Naive thymus-derived CD4-positive, alpha-beta T cell (primary cell): Measurements from ENCODE around the gene CABLES2. TPM values are rescaled to one million over a fixed set of nuclear protein-coding genes. Genes with fewer than 3 reads are reported as not detected.

Source experiments
- ATAC-seq: fragments of 150-1000 bp; cut with Tn5 transposase; 2 replicates; pipeline ENCODE4 v1.10.0; 2021; ENCODE audit warnings: mild to moderate bottlenecking, moderate library complexity
- CTCF ChIA-PET: fragments of 350-600 bp; sonication (Branson Sonifier 250); formaldehyde crosslinking; loops from one replicate; lab custom pipeline; 2021; ENCODE audit warnings: antibody characterized with exemption; lab: Charles Lee
- POLR2A ChIA-PET: fragments of 350-600 bp; sonication (Branson Sonifier 250); formaldehyde crosslinking; loops from one replicate; lab custom pipeline; 2021; ENCODE audit warnings: antibody characterized with exemption, inconsistent platforms; lab: Charles Lee
- DNase-seq, 9 donors: peaks; one replicate each; pipeline versions ENCODE4 v3.0.0 to v3.0.0-alpha.2; 2020 to 2022; ENCODE audit warnings: mixed read lengths in 1 of 9
- H3K27ac ChIP-seq: one replicate; pipeline ENCODE4 v1.7.0; 2013; ENCODE audit warnings: mild to moderate bottlenecking, low read depth, low read length, moderate library complexity
- H3K27me3 ChIP-seq, 2 donors: one replicate each; pipeline ENCODE4 v1.7.0; 2013; ENCODE audit warnings: low read length in 2 of 2, mild to moderate bottlenecking in 2 of 2, moderate library complexity in 2 of 2; ENCODE audit not compliant: control insufficient read depth in 2 of 2, insufficient read depth in 2 of 2
- H3K36me3 ChIP-seq, 3 experiments: 1 replicate in 2 of 3; 2 replicates in 1 of 3; pipeline ENCODE4 v1.7.0; 2013; ENCODE audit warnings: low read length in 3 of 3, mild to moderate bottlenecking in 3 of 3, moderate library complexity in 1 of 3; ENCODE audit not compliant: insufficient read depth in 3 of 3, control insufficient read depth in 2 of 3
- H3K4me1 ChIP-seq, 2 donors: one replicate each; pipeline ENCODE4 v1.7.0; 2013; ENCODE audit warnings: low read length in 2 of 2, mild to moderate bottlenecking in 2 of 2, moderate library complexity in 1 of 2; ENCODE audit not compliant: control insufficient read depth in 2 of 2, insufficient read depth in 2 of 2
- H3K4me3 ChIP-seq: 2 replicates; pipeline ENCODE4 v1.7.0; 2013; ENCODE audit warnings: mild to moderate bottlenecking, low read length
- H3K9me3 ChIP-seq, 3 experiments: 1 replicate in 2 of 3; 2 replicates in 1 of 3; pipeline ENCODE4 v1.7.0; 2013; ENCODE audit warnings: low read length in 3 of 3; ENCODE audit not compliant: control insufficient read depth in 2 of 3
- H3K27ac Mint-ChIP-seq, 9 donors: one replicate each; pipeline ENCODE4 v1.8.0; 2020 to 2022; ENCODE audit warnings: mixed read lengths in 9 of 9, mild to moderate bottlenecking in 8 of 9, moderate library complexity in 5 of 9, inconsistent platforms in 2 of 9
- H3K27me3 Mint-ChIP-seq, 5 donors: one replicate each; pipeline ENCODE4 v1.8.0; 2021 to 2022; ENCODE audit warnings: mixed read lengths in 5 of 5, mild to moderate bottlenecking in 1 of 5
- H3K36me3 Mint-ChIP-seq, 5 donors: one replicate each; pipeline ENCODE4 v1.8.0; 2020 to 2022; ENCODE audit warnings: mixed read lengths in 5 of 5, mild to moderate bottlenecking in 3 of 5, inconsistent platforms in 1 of 5
- H3K4me1 Mint-ChIP-seq, 7 donors: one replicate each; pipeline ENCODE4 v1.8.0; 2020 to 2022; ENCODE audit warnings: mixed read lengths in 7 of 7, mild to moderate bottlenecking in 3 of 7, inconsistent platforms in 1 of 7
- H3K4me3 Mint-ChIP-seq, 10 donors: one replicate each; pipeline ENCODE4 v1.8.0; 2020 to 2022; ENCODE audit warnings: mild to moderate bottlenecking in 10 of 10, mixed read lengths in 10 of 10, moderate library complexity in 6 of 10, inconsistent platforms in 2 of 10
- H3K9me3 Mint-ChIP-seq, 11 donors: one replicate each; pipeline ENCODE4 v1.8.0; 2020 to 2022; ENCODE audit warnings: mixed read lengths in 11 of 11, mild to moderate bottlenecking in 4 of 11, inconsistent platforms in 1 of 11, moderate library complexity in 1 of 11
- intact Hi-C, 2 donors: fragments of 100-400 bp; cut with micrococcal nuclease; formaldehyde crosslinking; loops; one replicate each; pipeline ENCODE4 v1.15.1; 2023
- polyA plus RNA-seq, 2 donors: library from polyadenylated mRNA; unstranded; fragments of 300-500 nt; fragmentation: Illumina TruSeq; gene quantifications; one replicate each; pipeline ENCODE4 v1.2.3, GENCODE V29; 2021
- total RNA-seq, 6 experiments: library from RNA in 5 of 6; stranded (reverse) in 5 of 6; gene quantifications; 1 replicate in 5 of 6; 2 replicates in 1 of 6; pipeline ENCODE4 v1.2.3 and lab custom pipeline; 2021 to 2026

Gene CABLES2
- total and polyA plus RNA-seq, 7 experiments from 2014 or later: 0.61 to 16.7 (median 5.6) TPM

- Mint-ChIP-seq H3K4me3 (no peak overlapping the region), H3K27me3 (no peaks in the 10 kb centered on the region), H3K36me3 (peaks cover 0 to 22% (median 11%) of the 10 kb centered on the region in 5 donors), H3K9me3 (peaks cover 0 to 7% (median 0%) of the 10 kb centered on the region in 11 donors), H3K27ac (no peak overlapping the region), H3K4me1 (peaks cover 9 to 13% (median 10%) of the 10 kb centered on the region in 7 donors)
- Histone ChIP-seq H3K9me3 (no peaks in the 10 kb centered on the region), H3K4me1 (peaks cover 2 to 6% of the 10 kb centered on the region in 2 donors), H3K27me3 (no peaks in the 10 kb centered on the region), H3K36me3 (peaks cover 0 to 66% (median 6%) of the 10 kb centered on the region in 3 experiments), H3K27ac (no peak overlapping the region), H3K4me3 (no peak overlapping the region)
- ChIA-PET CTCF (no interaction called here), POLR2A (no interaction called here)
- intact Hi-C loops: no loop called here
- DNase-seq (no peak), ATAC-seq (no peak)
Measured at GRCh38 chr20:62393335-62393665, 13.8 kb downstream of the CABLES2 start.

- Mint-ChIP-seq H3K4me1 (peaks cover 12 to 18% (median 15%) of the 10 kb centered on the region in 7 donors), H3K4me3 (no peak overlapping the region), H3K9me3 (peaks cover 0 to 2% (median 0%) of the 10 kb centered on the region in 11 donors), H3K27me3 (no peaks in the 10 kb centered on the region), H3K27ac (peak overlapping the region in 1 of 9 donors; percentile 21), H3K36me3 (peaks cover 0 to 21% (median 11%) of the 10 kb centered on the region in 5 donors)
- Histone ChIP-seq H3K27me3 (no peaks in the 10 kb centered on the region), H3K36me3 (peaks cover 0 to 66% (median 6%) of the 10 kb centered on the region in 3 experiments), H3K4me1 (peaks cover 8 to 11% of the 10 kb centered on the region in 2 donors), H3K27ac (no peak overlapping the region), H3K4me3 (no peak overlapping the region), H3K9me3 (no peaks in the 10 kb centered on the region)
- no peak for DNase-seq
- ChIA-PET CTCF (no interaction called here), POLR2A (no interaction called here)
- ATAC-seq: peak; percentile 13
- intact Hi-C loops: no loop called here
Measured at GRCh38 chr20:62392621-62393334, 14.3 kb downstream of the CABLES2 start.

- Mint-ChIP-seq H3K27me3 (no peaks in the 10 kb centered on the region), H3K36me3 (peaks cover 0 to 19% (median 11%) of the 10 kb centered on the region in 5 donors), H3K9me3 (no peaks in the 10 kb centered on the region), H3K4me3 (no peak overlapping the region), H3K4me1 (peaks cover 18 to 24% (median 19%) of the 10 kb centered on the region in 7 donors), H3K27ac (no peak overlapping the region)
- Histone ChIP-seq H3K27me3 (no peaks in the 10 kb centered on the region), H3K4me1 (peaks cover 12 to 15% of the 10 kb centered on the region in 2 donors), H3K9me3 (no peaks in the 10 kb centered on the region), H3K4me3 (no peak overlapping the region), H3K27ac (no peak overlapping the region), H3K36me3 (peaks cover 0 to 70% (median 6%) of the 10 kb centered on the region in 3 experiments)
- intact Hi-C loops: no loop called here
- CTCF ChIA-PET: no interaction called here
- no peak for DNase-seq
- POLR2A ChIA-PET: no interaction called here
- ATAC-seq: no peak
Measured at GRCh38 chr20:62392077-62392418, 15.0 kb downstream of the CABLES2 start.

GRCh38 chr20:62391165-62392076 lies 15.7 kb downstream of the CABLES2 start:
- H3K4me1 ChIP-seq: peaks cover 12 to 15% of the 10 kb centered on the region in 2 donors
- H3K27me3 ChIP-seq: no peaks in the 10 kb centered on the region
- no peak overlapping the region for H3K4me3 ChIP-seq
- peaks cover 0 to 74% (median 6%) of the 10 kb centered on the region in 3 experiments for H3K36me3 ChIP-seq
- Mint-ChIP-seq H3K4me1 (peaks cover 17 to 24% (median 21%) of the 10 kb centered on the region in 7 donors), H3K36me3 (peaks cover 0 to 19% (median 11%) of the 10 kb centered on the region in 5 donors), H3K9me3 (no peaks in the 10 kb centered on the region), H3K27ac (no peak overlapping the region), H3K4me3 (peak overlapping the region in 1 of 10 donors; percentile 11), H3K27me3 (no peaks in the 10 kb centered on the region)
- H3K9me3 ChIP-seq: no peaks in the 10 kb centered on the region
- ChIA-PET CTCF (no interaction called here), POLR2A (no interaction called here)
- no peak overlapping the region for H3K27ac ChIP-seq
- no peak for DNase-seq
- ATAC-seq: no peak
- intact Hi-C loops: no loop called here

- H3K4me1 ChIP-seq: peaks cover 19 to 21% of the 10 kb centered on the region in 2 donors
- peaks cover 0 to 22% (median 11%) of the 10 kb centered on the region in 5 donors for H3K36me3 Mint-ChIP-seq
- H3K27ac Mint-ChIP-seq: peak overlapping the region in 2 of 9 donors; percentile 73 to 79
- ATAC-seq: no peak
- no peaks in the 10 kb centered on the region for H3K9me3 Mint-ChIP-seq
- H3K4me3 Mint-ChIP-seq: no peak overlapping the region
- no peaks in the 10 kb centered on the region for H3K27me3 Mint-ChIP-seq
- CTCF ChIA-PET: no interaction called here
- H3K27me3 ChIP-seq: no peaks in the 10 kb centered on the region
- no peak overlapping the region for H3K27ac ChIP-seq
- H3K36me3 ChIP-seq: peaks cover 0 to 74% (median 6%) of the 10 kb centered on the region in 3 experiments
- peaks cover 23 to 32% (median 26%) of the 10 kb centered on the region in 7 donors for H3K4me1 Mint-ChIP-seq
- intact Hi-C loops: no loop called here
- no peak for DNase-seq
- H3K4me3 ChIP-seq: no peak overlapping the region
- no peaks in the 10 kb centered on the region for H3K9me3 ChIP-seq
- POLR2A ChIA-PET: no interaction called here
Measured at GRCh38 chr20:62390317-62391164, 16.5 kb downstream of the CABLES2 start.

GRCh38 chr20:62389601-62390087 lies 17.4 kb downstream of the CABLES2 start:
- H3K36me3 ChIP-seq: peaks cover 0 to 70% (median 6%) of the 10 kb centered on the region in 3 experiments
- no peak overlapping the region for H3K27ac ChIP-seq
- Mint-ChIP-seq H3K4me1 (peaks cover 29 to 39% (median 33%) of the 10 kb centered on the region in 7 donors), H3K9me3 (peaks cover 0 to 3% (median 0%) of the 10 kb centered on the region in 11 donors), H3K27ac (peak overlapping the region in 1 of 9 donors; percentile 15), H3K36me3 (peaks cover 0 to 23% (median 10%) of the 10 kb centered on the region in 5 donors), H3K27me3 (no peaks in the 10 kb centered on the region), H3K4me3 (peak overlapping the region in 2 of 10 donors; percentile 13 to 92)
- no peaks in the 10 kb centered on the region for H3K9me3 ChIP-seq
- H3K27me3 ChIP-seq: no peaks in the 10 kb centered on the region
- CTCF ChIA-PET: no interaction called here
- peaks cover 24 to 25% of the 10 kb centered on the region in 2 donors for H3K4me1 ChIP-seq
- intact Hi-C loops: loop anchor here (5.0 to 10.0 kb wide), 6 partner anchors 247 to 1265 kb away; partner anchors contain the start of genes LSM14B (in 2 of the 2), PSMA7 (in 1 of the 2), RTEL1 (in 1 of the 2) and SS18L1 (in 1 of the 2)
- H3K4me3 ChIP-seq: no peak overlapping the region
- ATAC-seq (no peak), DNase-seq (no peak)
- POLR2A ChIA-PET: no interaction called here
